ENCODE results near the gene CDCA4.
A peak's percentile ranks its signal among the peaks of the same experiment; 100 is the strongest.

The CDCA4 gene

DNA sequence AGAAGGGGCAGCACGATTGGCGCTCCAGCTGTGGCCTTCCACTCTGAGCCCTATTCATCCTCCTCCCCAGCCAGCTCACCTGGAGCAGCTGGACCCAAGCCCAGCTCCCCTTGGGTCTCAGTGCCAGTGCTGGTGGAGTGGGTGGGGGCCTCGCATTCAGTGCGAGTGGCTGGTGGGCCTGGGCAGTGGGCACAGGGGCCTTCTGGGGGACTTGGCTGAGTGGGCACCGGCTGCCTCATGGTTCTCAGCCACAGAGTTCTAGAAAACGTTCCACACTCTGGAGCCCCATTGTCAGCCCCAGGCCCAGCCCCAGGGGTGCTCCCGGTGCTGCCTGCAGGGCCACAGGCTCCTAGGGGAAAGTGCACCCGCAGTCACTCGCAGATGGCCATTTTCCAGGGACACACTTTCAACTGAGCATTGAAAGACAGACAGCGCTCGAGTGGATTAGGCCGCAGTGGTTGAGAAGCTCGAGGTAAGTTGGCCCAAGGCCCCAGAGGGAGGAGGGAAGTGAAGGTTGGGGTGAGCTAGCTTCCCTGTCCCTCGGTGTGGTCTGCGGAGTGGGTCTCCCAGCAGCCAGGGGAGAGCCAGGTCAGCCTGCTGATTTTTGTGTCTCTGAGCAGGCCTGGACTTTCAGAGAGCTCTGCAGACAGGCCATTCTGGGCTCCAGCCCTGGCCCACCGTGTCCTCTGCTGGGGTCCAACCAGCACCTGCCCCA lies 31.5 kb downstream of the CDCA4 start:
- DNase-seq (ENCODE audit: low spot score), result no peak

DNA sequence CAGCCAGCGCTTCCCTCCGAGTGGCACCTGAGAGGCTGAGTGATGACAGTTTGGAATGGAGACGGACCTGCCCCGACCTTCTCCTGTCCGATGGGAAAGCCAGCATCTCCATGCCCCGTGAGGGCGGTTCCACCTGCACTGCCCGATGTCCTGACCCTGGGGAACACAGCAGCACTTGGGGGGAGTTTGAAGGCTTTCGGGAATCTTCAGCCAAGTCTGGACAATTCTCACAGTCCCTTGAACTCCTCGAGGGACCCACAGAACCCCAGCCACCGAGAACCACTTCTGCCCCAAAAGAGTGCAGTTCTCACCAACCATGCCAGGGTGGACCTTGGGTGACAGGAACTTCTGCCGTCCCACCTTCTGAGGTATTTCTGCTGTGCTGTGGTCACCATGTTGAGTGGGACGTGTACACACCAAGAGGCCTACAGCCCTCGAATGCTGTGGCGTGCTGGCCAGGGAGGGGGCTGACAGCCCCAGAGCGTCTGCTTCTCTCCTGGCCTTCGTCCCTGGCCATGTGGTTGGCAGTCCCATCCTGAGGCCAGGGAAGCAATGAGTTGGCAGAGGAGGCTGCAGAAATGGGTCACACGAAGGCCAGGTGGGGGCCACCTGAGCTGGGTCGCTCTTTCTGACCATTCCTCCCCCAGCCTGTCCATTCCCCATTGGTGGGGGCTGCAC lies 34.3 kb downstream of the CDCA4 start:
- DNase-seq (ENCODE audit: low spot score), result no peak

DNA sequence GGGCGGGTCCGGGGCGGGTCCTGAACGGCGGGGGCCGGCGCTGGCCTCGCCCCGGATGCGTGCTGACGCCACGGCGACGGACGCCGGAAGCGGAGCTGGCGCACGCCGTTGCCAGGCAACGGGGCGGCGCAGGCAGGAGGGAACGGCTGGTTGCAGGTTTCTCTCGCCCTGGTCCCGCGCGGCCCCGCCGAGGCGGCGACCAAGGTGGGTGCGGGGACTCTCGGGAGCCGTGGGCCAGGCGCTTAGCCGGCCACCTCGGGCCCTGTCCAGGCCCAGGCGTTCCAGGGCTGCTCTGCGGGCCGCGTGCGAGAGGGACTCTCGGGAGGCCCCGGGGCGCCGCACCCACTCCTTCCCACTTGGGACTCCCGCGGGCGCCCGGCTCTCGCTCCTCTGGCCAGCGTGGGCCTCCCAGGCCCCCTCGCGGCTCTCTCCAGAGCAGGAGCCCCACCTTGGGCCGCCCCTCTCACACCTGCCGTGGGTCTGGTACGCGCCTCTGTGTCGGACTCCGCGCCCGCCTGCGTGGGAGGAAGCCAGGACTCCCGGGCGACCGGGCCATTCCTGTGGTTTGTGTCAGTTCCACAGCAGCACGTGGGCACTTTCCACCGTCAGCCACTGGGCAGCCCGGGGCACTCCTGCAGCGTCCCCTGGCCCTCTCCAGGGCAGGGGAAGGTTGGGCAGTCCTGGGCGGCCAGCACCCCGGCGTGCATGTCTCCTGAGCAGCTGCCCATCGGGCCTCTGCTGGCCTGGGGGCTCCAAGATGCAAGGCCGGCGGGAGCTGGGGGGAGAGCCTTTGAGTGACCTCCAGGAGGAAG lies 35.0 kb downstream of the CDCA4 start, which contains the start of gene CLBA1:
Gene CLBA1 (plus strand): TSS at position 114 of the 812 bp plus-strand sequence. CDS start 644 bp downstream, at position 758.
- DNase-seq (ENCODE audit: low spot score), result peak; percentile 95

DNA sequence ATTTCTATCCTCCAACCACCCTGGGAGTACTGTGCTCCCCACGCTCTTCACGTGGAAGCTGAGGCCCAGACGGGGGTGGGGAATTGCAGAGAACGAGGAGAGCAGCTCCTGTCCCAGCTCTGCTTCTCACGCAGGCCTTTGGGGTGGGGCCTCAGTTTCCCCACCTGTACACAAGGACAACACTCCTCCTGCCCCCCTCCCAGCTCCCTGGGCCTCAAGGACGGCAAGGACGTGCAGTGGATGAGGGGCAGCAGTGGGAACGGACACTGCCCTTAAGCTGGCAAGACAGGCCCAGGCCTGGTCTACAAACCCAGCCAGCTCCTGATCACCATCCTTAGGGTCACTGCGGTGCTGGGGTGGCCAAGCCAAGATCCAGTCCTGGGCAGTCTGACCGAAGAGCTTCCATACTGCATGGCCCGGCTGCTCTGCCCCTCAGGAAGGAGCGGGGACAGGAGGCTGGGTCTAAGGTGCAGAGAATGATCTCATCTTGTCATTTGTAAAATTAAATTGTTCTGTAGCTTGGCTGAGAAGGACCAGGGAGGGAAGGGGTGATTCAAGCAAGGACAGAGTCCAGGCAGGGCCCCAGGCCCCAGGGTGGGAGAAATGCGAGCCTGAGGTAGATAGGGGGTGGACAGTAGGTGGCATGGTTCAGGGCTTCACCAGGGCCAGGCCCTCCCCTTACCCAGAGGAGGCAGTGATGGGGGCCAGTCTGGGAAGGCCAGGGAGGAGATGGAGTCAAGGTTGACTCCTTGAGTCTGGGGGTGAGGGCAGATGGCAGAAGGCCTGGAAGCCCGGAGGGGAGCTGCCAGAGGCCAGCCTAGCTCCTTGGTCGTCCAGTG lies 36.6 kb downstream of the CDCA4 start:
- DNase-seq (ENCODE audit: low spot score), result no peak

DNA sequence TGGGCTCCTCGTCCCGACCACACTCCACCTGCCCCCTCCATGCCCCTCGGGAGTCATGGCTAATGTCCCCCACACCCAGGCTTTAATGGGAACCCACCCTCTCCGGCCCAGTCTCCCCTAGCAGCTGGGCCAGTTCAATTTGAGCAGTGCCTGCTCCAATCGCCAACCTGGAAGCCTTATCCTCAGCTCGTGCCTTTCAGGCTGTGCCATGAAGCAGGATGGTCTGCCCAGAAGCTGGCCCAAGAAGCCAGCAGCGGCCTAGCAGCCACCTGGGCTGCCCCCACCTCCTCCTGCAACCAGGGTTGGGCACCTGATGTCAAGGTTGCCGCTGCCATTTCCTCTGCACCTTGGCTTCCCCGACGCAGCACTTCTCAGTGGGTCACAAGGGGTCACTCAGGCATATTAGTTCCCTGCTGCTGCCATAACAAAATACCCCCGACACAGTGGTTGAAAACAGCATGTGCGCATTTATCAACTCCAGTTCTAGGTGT lies 37.6 kb downstream of the CDCA4 start:
- DNase-seq (ENCODE audit: low spot score), result no peak

DNA sequence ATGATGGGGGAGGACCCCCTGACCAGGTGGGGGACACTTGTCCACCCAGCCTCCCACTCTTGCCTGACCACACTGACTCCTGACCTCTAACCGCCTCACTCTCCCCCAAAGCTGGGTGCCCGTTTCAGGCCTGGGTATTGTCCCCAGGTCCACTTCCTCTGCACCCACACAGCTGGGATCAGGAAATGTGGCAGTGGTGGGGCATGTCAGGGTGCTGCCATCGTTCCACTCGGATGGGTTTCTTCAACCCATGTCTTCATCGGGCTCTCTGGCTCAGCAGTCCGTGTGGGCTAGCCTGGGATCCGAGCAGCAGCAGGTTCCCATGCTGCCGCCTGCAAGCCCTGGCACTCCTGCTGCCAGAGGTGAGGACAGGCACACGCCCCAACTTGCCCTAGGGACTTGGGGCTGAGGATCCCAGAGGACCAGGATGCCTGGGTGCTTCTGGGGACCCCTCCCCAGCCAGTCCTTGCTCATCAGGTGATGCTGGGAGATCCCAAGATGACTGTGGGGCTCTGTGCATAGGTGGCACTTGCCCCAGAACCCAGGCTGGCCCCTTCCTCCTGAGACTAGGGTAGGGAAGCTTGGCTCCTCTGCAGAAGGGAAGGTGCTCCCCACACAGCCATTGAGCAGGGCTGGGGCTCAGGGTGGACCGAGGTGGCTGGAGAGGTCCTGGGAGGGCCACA lies 38.2 kb downstream of the CDCA4 start:
- no peak for DNase-seq (ENCODE audit: low spot score)

DNA sequence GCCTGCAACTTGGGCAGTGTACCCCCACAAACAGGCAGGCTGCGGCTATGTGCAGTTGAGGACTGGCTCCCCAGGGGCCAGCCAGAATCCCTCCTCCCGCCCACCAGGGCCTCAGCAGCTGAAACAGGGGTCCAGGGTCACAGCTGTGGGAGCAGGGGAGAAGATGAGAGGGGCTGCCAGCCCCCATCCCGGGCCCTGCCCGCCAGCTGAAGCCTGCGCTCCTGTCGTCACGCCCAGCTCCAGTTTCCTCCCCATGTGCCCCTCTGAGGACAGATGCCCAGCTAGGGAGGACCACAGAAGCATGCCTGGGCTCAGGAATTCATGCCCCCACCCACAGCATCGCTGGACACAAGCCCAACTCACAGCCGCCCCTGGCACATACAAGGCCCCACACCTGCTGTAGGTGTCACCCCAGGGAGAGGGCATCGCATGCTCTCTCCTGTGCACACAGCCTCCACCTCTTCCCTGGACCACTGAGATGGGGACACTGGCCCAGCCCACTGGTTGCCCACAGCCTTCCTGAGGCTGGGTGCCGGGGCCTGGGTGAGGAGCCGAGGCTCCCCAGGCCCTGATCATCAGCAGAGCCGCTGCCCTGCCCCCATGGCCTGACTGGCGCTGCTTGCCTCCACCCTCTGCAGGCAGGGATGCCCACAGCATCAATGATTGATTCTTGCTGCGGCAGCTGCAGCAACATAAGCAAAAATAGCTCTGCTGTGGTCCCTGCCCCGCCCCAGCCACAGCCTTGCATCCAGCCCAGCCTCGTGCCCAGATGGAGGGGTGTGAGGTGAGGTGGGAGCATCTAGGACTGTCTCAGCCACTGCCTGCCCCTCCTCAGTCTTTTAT lies 39.0 kb downstream of the CDCA4 start:
- no peak for DNase-seq (ENCODE audit: low spot score)

DNA sequence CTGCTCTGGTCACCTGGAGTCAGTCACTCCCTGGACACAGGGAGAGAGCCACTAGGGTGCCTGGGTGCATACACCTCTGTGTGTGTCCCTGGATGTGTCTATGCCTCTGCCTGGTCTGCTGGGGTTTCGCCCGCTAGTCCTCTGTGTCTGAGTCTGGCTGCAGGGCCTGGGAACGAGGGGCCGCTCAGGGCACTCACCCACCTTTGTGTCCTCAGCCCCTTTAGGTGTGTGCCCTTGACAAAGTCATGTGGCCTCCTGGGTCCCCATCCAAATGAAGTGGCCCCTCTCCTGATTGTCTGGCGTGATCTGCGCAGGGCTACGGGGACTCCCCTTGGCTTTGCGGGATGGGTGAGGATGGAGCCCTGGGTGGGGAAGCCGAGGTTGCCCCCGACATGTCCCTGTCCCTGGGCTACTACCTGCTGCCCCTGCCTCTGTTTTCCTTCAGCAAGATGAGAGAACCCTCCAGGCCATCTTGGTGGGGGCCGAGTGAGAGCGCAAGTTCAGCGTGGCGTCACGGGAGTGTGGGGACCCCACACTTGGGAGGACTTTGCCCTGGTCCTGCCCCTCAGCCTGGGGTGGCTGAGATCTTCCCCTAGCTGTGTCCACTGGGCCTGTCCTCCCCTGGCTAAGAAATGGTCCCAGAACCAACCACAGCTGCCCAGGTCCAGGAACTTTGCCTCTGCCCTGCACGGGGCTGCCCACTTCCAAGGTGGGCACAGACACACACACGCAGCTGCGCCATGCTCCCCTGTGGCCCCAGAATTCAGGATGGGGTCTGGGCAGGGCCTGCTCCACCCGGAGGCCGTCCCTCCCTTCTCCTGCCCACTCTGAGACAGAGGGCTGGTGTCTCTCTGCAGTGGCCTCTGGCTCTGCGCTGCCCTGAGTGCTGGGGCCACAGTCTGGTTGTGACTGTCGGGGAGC lies 40.0 kb downstream of the CDCA4 start:
- no peak for DNase-seq (ENCODE audit: low spot score)

DNA sequence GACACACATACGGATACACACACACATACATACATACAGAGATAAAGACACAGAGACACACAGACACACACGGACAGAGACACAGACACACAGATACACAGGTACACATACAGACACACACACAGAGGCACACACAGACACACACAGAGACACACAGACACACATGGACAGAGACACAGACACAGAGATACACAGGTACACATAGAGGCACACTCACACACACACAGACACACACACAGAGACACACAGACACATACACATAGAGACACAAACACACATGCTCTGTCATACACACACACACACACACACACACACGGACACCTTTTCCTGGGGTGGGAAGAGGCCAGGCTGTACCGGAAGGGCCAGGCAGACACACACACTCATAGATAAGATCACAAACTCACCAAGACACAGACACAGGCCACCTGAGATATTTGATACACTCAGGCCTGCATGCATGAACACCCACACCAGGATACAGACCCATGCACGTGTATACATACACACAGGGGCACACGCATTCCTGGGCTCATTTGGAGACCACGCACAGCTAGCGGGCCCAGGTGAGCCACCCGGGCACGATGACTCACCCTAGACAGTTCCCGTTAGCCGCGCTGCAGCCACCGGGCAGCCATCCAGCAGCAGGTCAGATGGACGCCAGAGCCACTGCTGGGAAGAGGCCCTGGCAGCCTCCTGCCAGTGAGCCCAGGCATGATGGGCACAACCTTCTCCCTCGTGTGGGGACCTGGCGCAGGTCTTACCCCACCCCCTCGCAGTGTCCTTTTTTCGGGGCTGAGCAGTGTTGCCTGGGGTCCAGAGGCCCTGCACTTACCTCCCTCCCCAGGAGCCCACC lies 40.9 kb downstream of the CDCA4 start:
- no peak for DNase-seq (ENCODE audit: low spot score)

DNA sequence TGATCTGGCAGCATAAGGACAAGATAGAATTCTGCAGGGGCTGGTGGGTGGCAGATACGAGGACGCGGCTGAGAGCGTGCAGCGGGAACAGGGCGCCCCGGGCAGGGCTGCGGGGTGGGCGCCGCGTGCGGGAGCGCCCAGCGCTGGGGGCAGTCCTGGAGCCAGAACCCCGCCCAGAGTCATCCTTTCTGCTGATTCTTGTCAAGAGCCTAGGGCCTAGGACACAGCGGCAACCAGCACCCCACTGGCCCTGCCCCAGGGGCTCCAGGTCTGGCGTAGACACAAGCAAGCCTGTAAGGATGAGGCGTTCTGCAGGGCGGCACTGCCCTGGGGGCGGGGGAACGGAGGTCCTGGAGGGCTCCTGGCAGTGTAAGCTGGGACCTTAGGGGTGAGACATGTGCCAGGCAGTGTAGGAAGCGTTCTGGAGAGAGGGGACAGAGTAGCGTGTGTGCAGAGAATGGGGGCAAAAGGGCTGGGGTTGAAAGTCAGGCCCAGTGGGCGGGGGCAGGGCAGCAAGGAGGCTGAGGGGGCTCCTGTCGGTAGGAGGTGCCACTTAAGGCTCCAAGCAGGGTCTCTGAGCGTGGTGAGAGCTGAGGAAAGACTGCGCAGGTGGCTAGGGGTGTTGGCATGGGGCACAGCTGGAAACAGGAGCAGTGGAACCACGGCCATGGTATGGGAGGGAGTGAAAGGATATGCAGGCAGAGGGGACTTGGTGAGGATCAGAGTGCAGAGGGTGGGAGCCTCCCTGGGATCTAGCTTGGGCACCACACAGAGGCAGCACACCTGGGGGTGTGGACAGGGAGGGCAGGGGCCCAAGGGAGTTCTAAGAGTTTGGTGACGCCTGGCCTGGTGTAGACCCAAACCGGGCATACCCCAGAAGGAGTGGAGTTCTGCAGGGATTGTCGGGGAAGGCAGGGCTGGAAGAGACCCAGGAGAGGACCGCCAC lies 41.9 kb downstream of the CDCA4 start:
- DNase-seq (ENCODE audit: low spot score), result no peak

DNA sequence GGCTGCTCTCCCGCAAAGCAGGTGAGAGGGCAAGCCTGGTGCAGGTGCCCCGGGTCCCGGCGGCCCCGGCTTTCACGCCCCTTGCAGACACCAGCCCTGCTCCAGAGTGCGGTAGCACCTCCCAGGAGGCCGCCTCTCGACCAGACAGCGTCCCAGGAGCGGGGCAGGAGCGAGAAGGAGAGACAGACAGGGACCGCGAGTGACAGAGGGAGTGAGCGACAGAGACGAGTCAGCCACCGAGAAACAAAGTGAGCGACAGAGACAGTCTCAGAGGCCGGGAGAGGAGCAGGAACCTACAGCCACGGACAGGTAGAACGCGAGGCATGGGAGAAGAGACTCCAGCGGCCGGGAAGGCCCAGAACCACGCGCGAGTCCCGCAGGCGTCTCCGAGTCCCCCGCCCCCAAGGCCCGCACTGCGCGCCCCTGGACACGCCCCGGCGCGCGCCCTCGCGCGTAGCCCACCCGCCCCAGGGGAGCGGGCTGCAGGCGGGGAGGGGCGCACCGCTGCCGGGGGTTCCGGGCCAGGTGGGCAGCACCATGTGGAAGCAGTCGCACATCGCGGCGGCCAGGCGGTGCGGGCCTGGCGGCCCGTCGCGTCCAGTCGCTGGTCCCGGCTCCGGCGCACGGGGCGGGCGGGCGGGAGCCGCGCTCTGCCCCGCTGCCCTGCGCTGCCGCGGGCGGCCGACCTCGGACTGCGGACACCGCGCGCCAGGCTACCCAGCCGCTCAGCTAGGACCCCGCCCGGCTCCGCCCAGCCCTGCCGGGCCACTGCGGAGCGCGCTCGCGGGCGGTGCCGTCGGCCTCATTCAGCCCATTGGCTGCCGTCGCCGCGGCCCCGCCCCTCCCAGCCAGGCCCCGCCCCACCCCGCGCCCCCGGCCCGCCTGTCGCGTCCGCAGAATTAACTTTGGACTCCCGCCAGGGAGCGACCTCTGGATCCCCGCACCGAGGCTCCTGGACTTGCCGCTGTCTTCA lies 42.9 kb downstream of the CDCA4 start, which contains the start of gene AHNAK2:
Gene AHNAK2 (minus strand): TSS at position 694 of the 973 bp plus-strand sequence. CDS start 137 bp downstream, at position 557.
- DNase-seq (ENCODE audit: low spot score), result no peak

DNA sequence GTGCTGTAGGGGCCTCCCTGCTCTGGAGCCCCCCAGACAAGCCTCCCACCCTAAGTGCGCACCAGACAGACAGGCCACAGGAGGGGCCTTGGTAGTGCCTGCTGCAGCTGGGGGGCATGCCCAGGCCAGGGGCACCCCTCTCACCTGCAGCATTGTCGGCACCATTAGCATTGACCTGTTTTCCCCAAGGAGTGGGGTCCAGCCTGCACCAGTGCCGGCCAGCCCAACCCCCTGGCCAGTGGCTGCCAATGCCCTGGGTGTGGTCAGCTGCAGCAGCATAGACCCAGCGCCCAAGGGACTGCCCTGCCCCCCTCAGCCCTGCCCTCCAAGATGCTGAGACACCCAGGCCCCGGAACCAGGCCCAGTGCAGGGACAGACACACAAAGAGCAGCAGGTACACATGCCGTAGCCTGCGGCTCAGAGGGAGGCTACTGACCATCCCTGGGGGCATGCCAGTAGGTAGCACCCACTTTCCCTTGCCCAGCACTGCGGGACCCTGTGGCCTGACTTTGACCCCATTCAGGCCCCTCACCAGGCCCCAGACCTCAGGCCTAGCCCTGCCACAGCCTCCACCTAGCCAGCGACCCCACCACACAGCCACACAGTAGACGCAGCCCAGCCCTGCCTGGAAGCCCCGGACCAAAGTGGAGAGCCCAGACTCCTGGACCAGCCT lies 43.7 kb downstream of the CDCA4 start:
- DNase-seq (ENCODE audit: low spot score), result no peak

DNA sequence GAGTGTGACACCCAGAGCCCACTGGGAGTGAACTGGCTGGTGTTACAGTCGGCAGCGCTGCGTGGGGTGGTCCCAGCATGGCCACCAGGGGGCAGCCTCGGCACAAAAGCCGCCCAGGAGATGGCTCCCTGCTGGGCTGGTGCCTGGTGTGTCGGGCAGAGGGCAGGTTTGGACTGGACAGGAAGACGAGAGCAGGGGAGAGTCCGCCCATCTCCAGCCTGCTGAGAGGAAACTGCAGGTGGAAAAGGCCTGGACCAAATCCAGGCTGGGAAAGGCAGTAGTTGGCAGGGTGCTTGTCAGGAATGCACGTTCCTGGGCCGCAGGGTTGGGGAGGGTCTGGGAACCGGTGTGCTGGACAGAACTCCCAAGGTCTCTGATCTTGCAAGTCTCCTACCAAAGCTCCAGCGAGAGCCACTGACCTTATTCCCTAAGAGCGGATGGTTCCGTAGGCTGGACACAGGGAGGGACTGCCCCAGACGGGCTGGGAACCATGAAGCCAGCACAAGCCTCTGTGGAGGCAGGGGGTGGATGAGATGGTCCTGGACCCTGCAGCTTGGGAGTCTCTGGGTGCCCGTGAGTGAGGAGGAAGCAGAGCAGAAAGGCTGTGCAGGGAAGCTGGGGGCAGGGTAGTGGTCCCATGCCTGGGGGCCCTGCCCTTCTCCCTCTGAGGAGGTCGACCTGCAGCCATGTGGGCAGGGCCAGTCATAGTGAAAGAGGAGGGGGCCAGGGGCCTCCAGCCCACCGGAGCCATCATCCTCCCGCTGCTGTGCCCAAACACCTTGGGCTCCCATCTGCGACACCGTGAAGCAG lies 44.5 kb downstream of the CDCA4 start:
- DNase-seq (ENCODE audit: low spot score), result peak; percentile 84
